Kidney epithelial cell (primary cell): ENCODE data around the gene EIF4A3. TPM values are rescaled to one million over a fixed set of nuclear protein-coding genes. Genes with fewer than 3 reads are reported as not detected.
"Not testable (repeated sequence)": the region's sequence is repeated elsewhere in the genome, so short reads cannot be mapped to it uniquely, and the experiment has no call there.

Experiments used
- DNase-seq: peaks from one replicate; pipeline ENCODE4 v3.0.0-alpha.2; 2010; ENCODE audit warnings: low read depth
- H3K27me3 ChIP-seq: 2 replicates; pipeline ENCODE4 v1.6.0; 2011; ENCODE audit warnings: low read length; ENCODE audit not compliant: control insufficient read depth, insufficient read depth
- H3K36me3 ChIP-seq: 2 replicates; pipeline ENCODE4 v1.5.1; 2011; ENCODE audit warnings: low read length; ENCODE audit not compliant: control insufficient read depth, insufficient read depth
- H3K4me3 ChIP-seq: 2 replicates; pipeline ENCODE4 v1.5.1; 2011; ENCODE audit warnings: low read depth, mild to moderate bottlenecking, control low read depth, low read length
- total RNA-seq: library from RNA; depleted of rRNA; stranded (reverse); fragments of >200 nt; gene quantifications from 2 replicates; pipeline ENCODE4 v1.2.3, GENCODE V29; 2015
- TF ChIP-seq, protein P1 (sequence below): IDR thresholded peaks from 2 replicates; pipeline ENCODE4 v1.5.1; 2011; ENCODE audit warnings: mild to moderate bottlenecking, moderate library complexity, low read length, control low read depth, inconsistent platforms; ENCODE audit not compliant: insufficient read depth, poor library complexity, severe bottlenecking

EIF4A3 gene
- total RNA-seq, 1 donor from 2014 or later: 74.1 TPM

DNA sequence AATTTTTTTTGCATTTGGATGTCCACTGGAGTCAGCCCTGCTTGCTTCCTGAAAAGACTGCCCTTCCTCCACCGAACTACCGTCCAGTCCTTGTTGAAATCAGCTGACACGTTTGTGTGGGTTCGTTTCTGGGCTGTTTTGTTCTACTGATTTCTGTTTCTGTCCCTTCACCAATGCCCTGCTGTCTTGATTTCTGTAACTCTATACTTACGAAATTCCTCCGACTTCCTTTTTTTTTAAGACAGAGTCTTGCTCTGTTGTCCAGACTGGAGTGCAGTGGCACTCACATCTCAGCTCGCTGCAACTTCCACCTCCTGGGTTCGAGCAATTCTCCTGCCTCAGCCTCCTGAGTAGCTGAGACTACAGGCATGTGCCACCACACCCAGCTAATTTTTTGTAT, 54.0 kb downstream of the EIF4A3 start:
- TF ChIP-seq, protein P1, sequence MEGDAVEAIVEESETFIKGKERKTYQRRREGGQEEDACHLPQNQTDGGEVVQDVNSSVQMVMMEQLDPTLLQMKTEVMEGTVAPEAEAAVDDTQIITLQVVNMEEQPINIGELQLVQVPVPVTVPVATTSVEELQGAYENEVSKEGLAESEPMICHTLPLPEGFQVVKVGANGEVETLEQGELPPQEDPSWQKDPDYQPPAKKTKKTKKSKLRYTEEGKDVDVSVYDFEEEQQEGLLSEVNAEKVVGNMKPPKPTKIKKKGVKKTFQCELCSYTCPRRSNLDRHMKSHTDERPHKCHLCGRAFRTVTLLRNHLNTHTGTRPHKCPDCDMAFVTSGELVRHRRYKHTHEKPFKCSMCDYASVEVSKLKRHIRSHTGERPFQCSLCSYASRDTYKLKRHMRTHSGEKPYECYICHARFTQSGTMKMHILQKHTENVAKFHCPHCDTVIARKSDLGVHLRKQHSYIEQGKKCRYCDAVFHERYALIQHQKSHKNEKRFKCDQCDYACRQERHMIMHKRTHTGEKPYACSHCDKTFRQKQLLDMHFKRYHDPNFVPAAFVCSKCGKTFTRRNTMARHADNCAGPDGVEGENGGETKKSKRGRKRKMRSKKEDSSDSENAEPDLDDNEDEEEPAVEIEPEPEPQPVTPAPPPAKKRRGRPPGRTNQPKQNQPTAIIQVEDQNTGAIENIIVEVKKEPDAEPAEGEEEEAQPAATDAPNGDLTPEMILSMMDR: no peak
- DNase-seq: no peak
- H3K36me3 ChIP-seq: no peaks in the 10 kb centered on the region
- no peaks in the 10 kb centered on the region for H3K27me3 ChIP-seq
- H3K4me3 ChIP-seq: no peak overlapping the region

DNA sequence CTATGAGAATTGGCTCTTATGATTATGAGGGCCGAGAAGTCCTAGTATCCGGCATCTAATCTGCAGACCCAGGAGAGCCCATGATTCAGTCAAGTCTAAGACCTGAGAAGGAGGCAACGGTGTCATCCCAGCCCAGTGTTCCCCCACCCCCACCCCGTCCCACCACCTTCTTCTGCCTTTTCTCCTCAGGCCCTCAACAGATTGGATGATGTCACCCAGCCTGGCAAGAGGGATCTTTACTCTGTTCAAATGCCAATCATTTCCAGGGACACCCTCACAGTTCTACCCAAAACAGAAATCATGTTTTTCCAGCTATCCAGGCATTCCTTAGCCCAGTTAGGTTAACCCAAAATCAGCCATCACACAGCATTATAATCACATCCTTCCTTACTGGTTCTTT, 55.6 kb downstream of the EIF4A3 start:
- Histone ChIP-seq H3K36me3 (no peaks in the 10 kb centered on the region), H3K27me3 (peaks cover 6% of the 10 kb centered on the region), H3K4me3 (no peak overlapping the region)
- TF ChIP-seq, protein P1: no peak
- no peak for DNase-seq

DNA sequence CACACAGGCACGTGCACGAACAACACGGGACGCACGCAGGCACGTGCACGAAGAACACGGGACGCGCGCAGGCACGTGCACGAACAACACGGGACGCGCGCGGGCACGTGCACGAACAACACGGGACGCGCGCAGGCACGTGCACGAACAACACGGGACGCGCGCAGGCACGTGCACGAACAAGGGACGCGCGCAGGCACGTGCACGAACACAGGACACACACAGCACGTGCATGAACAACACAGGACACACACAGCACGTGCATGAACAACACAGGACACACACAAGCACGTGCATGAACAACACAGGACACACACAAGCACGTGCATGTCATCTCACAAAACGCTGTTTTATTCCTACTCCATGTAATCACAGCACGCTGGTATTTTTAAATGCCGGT, 56.8 kb downstream of the EIF4A3 start:
- H3K27me3 ChIP-seq, DNase-seq, H3K36me3 ChIP-seq, H3K4me3 ChIP-seq: not testable (repeated sequence)

DNA sequence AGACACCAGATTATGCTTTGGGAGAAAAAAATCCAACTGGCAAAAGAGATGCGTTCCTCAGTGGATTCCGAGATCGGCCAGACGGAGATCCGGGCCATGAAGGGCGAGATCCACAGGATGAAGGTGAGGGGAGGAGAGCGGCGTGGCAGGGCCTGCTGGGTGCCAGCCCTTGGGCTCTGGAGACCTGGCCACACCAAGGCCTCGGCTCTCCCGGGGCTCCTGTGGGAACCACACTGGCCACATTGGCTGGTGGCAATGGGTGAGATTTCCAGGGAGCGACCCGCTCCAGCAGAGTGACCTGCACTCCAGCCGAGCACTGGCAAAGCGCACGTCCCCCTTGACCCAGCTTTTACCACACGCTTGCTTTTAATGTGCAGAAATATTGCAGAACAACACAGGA, 57.2 kb downstream of the EIF4A3 start:
- Histone ChIP-seq H3K27me3 (peaks cover 6% of the 10 kb centered on the region), H3K4me3 (no peak overlapping the region), H3K36me3 (no peaks in the 10 kb centered on the region)
- DNase-seq: no peak
- TF ChIP-seq, protein P1: no peak

DNA sequence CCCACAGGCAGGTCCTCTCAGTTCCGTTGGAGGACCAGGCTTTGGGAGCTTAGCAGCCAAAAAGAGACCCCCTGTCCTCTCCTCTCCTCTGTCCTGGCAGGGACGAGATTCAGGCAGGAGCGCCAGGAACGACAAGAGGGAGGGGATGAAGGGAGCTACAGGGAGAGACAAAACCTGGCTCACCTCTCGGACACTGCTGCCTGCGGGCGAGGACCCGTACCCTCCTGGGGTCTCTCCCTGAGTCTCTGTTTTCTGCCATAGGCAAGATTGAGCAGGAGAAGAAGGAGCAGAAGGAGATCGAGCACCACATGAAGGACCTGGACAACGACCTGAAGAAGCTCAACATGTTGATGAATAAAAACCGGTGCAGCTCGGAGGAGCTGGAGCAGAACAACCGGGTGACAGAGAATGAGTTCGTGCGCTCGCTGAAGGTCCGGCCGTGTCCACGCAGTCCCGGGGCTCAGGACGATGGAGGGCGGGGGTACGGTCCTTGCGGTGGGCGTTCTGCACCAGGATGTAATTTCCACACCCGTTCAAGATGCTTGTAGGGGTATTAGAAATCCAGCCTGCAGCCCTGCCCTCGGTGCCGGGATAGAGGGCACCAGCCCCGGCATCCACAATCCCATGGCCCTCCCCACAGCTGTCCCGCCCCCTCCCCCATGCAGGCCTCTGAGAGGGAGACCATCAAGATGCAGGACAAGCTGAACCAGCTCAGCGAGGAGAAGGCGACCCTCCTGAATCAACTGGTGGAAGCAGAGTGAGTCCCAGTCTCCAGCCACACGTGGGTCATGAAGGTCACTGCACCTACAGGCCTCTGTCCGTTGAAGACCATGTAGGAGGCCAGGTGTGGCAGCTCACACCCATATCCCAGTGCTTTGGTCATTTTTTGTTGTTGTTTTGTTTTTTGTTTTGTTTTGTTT, 59.3 kb downstream of the EIF4A3 start:
- DNase-seq: no peak
- H3K4me3 ChIP-seq: no peak overlapping the region
- TF ChIP-seq, protein P1: no peak
- no peaks in the 10 kb centered on the region for H3K36me3 ChIP-seq
- H3K27me3 ChIP-seq: peaks cover 8% of the 10 kb centered on the region

DNA sequence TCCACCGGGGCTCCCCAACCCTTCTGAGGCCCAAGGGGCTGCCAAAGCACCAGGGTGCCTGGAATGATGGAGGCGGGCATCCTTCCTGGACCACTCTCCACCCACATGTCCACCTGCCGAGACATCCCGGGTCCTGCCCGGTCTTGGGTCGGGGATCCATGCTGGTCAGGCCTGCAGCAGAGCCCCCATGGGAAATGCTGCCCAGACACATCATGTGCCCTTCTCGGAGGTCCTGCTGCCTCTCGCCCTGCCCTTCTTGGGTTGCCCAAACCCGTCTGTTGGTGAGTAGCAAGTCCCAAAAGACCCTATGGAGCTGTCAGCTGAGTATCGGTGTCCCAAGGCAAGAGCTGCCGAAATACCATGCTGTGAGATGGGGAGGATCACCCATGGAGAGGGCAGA, 60.3 kb downstream of the EIF4A3 start:
- no peak for DNase-seq
- Histone ChIP-seq H3K4me3 (no peak overlapping the region), H3K27me3 (peaks cover 8% of the 10 kb centered on the region), H3K36me3 (no peaks in the 10 kb centered on the region)
- TF ChIP-seq, protein P1: no peak
